ENCODE data around the gene NELFB. TPM values are rescaled to one million over a fixed set of nuclear protein-coding genes. Genes with fewer than 3 reads are reported as not detected.
A peak's percentile ranks its signal among the peaks of the same experiment; 100 is the strongest.

Gene NELFB
- total RNA-seq, 4 donors from 2014 or later = 45.0 to 54.2 (median 50.9) TPM

DNA sequence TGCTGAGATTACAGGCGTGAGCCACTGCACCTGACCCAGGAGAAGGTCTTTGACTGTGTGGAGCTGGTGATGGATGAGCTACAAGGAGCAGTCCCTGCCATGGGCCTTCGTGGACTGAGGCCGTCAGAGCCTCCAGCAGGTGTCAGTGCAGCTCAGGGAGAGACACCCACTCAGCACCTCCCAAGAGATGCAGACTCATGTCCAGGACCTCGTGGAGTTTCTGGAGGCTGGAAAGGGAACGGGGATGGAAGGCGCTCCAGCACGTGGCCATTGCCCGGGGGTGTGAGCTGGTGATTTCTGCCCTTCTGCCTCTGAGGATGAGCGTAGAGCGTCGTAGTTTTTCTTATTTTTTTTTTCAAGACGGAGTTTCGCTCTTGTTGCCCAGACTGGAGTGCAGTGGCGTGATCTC, 31.9 kb downstream of the NELFB start:
- peak in 1 of 2 donors; percentile 65 for DNase-seq (ENCODE audit: low spot score in 2 of 2)
- 57% methylated on average over 12 of the region's 14 CpGs for WGBS
- H3K4me3 ChIP-seq = no peak overlapping the region

DNA sequence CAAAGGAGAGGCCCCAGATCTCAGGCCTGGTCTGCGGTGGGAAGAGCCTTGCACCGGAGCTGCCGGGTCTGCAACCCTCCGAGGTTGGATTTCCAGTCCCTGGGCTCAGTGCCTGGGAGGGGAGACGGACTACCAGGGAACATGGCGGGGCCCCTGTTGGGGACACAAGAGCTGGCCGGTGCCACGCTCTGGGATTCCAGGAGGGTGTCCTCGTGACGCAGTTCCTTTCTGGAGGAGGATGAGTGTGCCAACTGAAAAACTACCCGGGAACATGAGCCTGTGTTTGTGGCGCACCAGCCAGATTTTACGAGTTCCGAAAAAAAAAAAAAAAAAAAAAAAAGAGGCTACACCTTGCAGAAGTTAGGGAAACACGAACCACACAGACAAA, 38.0 kb downstream of the NELFB start:
- H3K27me3 ChIP-seq = peaks cover 40% of the 10 kb centered on the region
- TF ChIP-seq POLR2AphosphoS5 (IDR thresholded peaks at IDR 0.05) (no peak), POLR2A (IDR thresholded peaks at IDR 0.05) (no peak), EP300 (IDR thresholded peaks at IDR 0.05) (no peak)
- TF ChIP-seq, protein P1, sequence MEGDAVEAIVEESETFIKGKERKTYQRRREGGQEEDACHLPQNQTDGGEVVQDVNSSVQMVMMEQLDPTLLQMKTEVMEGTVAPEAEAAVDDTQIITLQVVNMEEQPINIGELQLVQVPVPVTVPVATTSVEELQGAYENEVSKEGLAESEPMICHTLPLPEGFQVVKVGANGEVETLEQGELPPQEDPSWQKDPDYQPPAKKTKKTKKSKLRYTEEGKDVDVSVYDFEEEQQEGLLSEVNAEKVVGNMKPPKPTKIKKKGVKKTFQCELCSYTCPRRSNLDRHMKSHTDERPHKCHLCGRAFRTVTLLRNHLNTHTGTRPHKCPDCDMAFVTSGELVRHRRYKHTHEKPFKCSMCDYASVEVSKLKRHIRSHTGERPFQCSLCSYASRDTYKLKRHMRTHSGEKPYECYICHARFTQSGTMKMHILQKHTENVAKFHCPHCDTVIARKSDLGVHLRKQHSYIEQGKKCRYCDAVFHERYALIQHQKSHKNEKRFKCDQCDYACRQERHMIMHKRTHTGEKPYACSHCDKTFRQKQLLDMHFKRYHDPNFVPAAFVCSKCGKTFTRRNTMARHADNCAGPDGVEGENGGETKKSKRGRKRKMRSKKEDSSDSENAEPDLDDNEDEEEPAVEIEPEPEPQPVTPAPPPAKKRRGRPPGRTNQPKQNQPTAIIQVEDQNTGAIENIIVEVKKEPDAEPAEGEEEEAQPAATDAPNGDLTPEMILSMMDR (IDR thresholded peaks at IDR 0.05) = no peak
- H3K9me3 ChIP-seq = no peaks in the 10 kb centered on the region
- 55% methylated on average over 14 of the region's 15 CpGs for WGBS
- H3K4me1 ChIP-seq = peaks cover 29% of the 10 kb centered on the region
- H3K27ac ChIP-seq = no peak overlapping the region
- H3K36me3 ChIP-seq = no peaks in the 10 kb centered on the region
- H3K4me3 ChIP-seq = no peak overlapping the region
- DNase-seq (ENCODE audit: low spot score in 2 of 2) = no peak

More for the DNA sequence above, 31.9 kb downstream of the NELFB start:
- Histone ChIP-seq H3K36me3 (no peaks in the 10 kb centered on the region), H3K27me3 (no peaks in the 10 kb centered on the region), H3K4me1 (no peaks in the 10 kb centered on the region), H3K27ac (no peak overlapping the region), H3K9me3 (no peaks in the 10 kb centered on the region)
- TF ChIP-seq, protein P1 (IDR thresholded peaks at IDR 0.05) = peak; percentile 41 to 47
- TF ChIP-seq POLR2A (IDR thresholded peaks at IDR 0.05) (no peak), EP300 (IDR thresholded peaks at IDR 0.05) (no peak)

DNA sequence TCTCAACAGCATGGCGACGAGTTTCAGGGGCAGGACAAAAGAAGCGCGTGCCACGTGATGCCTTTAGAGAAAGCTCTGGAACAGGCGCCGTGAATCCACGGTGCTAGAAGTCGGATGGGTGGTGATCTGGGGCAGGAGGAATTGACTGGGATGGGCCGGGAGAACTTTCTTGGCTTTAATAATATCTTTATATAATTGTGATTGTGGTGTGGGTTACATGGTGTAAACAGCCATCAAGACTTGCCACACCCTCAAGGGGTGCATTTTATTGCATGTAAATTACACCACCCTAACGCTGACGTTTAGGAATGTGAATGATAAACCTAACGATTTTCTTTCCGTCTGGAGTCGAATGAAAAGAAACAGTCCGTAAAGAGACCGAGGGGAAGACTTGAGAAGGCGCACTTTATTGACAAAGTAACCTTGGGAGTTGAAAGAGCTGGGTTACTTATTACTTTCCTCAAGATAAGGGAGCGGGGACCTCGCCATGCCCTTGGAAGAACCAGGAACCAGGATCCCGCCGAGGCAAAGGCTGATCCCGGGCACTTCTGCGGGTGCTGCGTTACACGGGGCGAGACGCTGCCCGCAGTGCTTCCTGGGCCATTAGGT, 38.5 kb downstream of the NELFB start:
- DNase-seq (ENCODE audit: low spot score in 2 of 2) = no peak
- Histone ChIP-seq H3K4me3 (no peak overlapping the region), H3K27me3 (peaks cover 44% of the 10 kb centered on the region), H3K4me1 (peaks cover 29% of the 10 kb centered on the region), H3K27ac (no peak overlapping the region), H3K36me3 (no peaks in the 10 kb centered on the region), H3K9me3 (no peaks in the 10 kb centered on the region)
- TF ChIP-seq POLR2AphosphoS5 (IDR thresholded peaks at IDR 0.05) = no peak
- TF ChIP-seq, protein P1 (IDR thresholded peaks at IDR 0.05) = no peak
- WGBS = 64% methylated on average over 29 of the region's 29 CpGs

DNA sequence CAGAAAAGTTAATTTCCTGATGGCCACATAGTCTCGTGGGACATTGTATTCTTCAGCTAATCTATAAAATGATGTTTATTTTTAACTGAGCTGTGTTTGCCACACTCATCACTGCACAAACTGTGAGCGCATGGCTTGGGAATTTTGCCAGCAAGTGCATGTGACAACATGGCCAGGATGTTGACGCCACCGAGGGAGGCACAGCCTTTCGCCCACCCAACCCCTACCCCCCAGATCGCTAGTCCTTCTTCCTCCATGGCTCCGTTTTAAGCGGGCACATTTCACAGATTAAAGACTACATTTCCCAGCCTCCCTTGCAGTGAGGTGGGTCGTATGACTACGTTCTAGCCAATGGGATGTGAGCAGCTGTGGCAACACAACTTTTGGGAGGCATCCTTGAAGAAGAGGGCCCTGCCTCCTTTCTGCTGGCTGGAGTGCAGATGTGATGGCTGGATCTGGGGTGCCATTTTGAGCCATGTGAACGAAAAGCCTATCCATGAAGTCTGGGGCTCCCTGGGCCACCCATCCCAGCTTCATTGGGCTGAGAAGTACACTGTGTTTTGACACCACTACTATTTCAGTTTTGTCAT, 39.1 kb downstream of the NELFB start:
- peaks cover 35% of the 10 kb centered on the region for H3K4me1 ChIP-seq
- no peak for DNase-seq (ENCODE audit: low spot score in 2 of 2)
- WGBS = 44% methylated on average over 11 of the region's 11 CpGs
- H3K4me3 ChIP-seq = no peak overlapping the region
- no peaks in the 10 kb centered on the region for H3K36me3 ChIP-seq
- no peaks in the 10 kb centered on the region for H3K9me3 ChIP-seq
- H3K27ac ChIP-seq = no peak overlapping the region
- H3K27me3 ChIP-seq = peaks cover 50% of the 10 kb centered on the region
- TF ChIP-seq, protein P1 (IDR thresholded peaks at IDR 0.05) = no peak
- TF ChIP-seq POLR2AphosphoS5 (IDR thresholded peaks at IDR 0.05) (no peak), EP300 (IDR thresholded peaks at IDR 0.05) (no peak), POLR2A (IDR thresholded peaks at IDR 0.05) (no peak)

DNA sequence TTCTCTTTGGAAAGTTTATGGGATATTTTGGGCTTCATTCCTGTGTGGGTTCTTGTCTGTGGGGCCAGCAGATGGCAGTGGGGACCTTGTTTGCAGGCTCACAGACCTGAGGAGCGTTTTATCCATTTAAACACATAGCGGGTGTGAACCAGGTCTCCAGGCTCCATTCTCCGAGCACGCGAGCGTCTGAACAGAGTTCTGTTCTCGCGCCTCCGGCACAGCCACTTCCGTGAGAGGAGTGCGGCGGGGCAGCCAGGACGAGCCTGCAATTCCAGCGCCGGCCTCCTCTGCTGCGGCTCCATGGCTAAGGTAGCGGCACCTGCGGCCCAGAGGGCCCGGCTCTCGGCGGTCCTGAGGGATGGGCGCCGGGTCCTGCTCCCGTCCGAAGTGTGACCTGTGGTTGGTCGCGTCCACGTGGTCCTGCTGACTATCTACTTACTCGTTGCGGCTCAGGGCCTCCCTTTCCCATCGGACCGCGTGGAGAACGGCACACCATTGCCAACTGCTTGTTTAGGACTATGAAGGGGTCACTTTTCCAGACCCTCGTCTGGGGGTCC, 39.6 kb downstream of the NELFB start:
- no peak for DNase-seq (ENCODE audit: low spot score in 2 of 2)
- H3K4me3 ChIP-seq = peak overlapping the region; percentile 53
- no peaks in the 10 kb centered on the region for H3K9me3 ChIP-seq
- H3K27ac ChIP-seq = no peak overlapping the region
- TF ChIP-seq POLR2A (IDR thresholded peaks at IDR 0.05) (no peak), EP300 (IDR thresholded peaks at IDR 0.05) (no peak), POLR2AphosphoS5 (IDR thresholded peaks at IDR 0.05) (no peak)
- TF ChIP-seq, protein P1 (IDR thresholded peaks at IDR 0.05) = no peak
- WGBS = 12% methylated on average over 32 of the region's 35 CpGs
- peaks cover 56% of the 10 kb centered on the region for H3K27me3 ChIP-seq
- H3K36me3 ChIP-seq = no peaks in the 10 kb centered on the region
- peaks cover 39% of the 10 kb centered on the region for H3K4me1 ChIP-seq

Measured in suprapubic skin (tissue), 4 donors.